NCI-H1417 (cell line): ENCODE results near the gene SLC48A1.
"Not testable (repeated sequence)": the region's sequence is repeated elsewhere in the genome, so short reads cannot be mapped to it uniquely, and the experiment has no call there.

ENCODE experiments used
- DNase-seq, 3 experiments: peaks; one replicate each; lab custom pipeline; 2025; lab: John Stamatoyannopoulos, UW

SLC48A1 gene

GRCh38 chr12:47791351-47791746, 18.3 kb downstream of the SLC48A1 start:
- no peak for DNase-seq

GRCh38 chr12:47791874-47792273, 18.8 kb downstream of the SLC48A1 start:
- no peak for DNase-seq

GRCh38 chr12:47793015-47793681, 20.1 kb downstream of the SLC48A1 start:
- no peak for DNase-seq

GRCh38 chr12:47794679-47795078, 21.6 kb downstream of the SLC48A1 start:
- no peak for DNase-seq

GRCh38 chr12:47795121-47795813, 22.2 kb downstream of the SLC48A1 start:
- DNase-seq = no peak

GRCh38 chr12:47795814-47796411, 22.9 kb downstream of the SLC48A1 start:
- no peak for DNase-seq

GRCh38 chr12:47797441-47797840, 24.4 kb downstream of the SLC48A1 start:
- peak in 2 of 3 experiments; percentile 54 to 69 for DNase-seq

GRCh38 chr12:47798382-47798948, 25.4 kb downstream of the SLC48A1 start:
- DNase-seq = no peak

GRCh38 chr12:47799357-47799955, 26.4 kb downstream of the SLC48A1 start:
- no peak for DNase-seq

GRCh38 chr12:47800582-47800981, 27.5 kb downstream of the SLC48A1 start:
- DNase-seq = no peak

- DNase-seq = no peak
Measured at GRCh38 chr12:47801170-47801903, 28.3 kb downstream of the SLC48A1 start.

- DNase-seq = no peak
Measured at GRCh38 chr12:47801904-47802246, 28.8 kb downstream of the SLC48A1 start.

- no peak for DNase-seq
Measured at GRCh38 chr12:47802312-47802711, 29.3 kb downstream of the SLC48A1 start.

- DNase-seq = no peak
Measured at GRCh38 chr12:47803191-47803875, 30.3 kb downstream of the SLC48A1 start.

- DNase-seq = no peak
Measured at GRCh38 chr12:47804171-47804570, 31.1 kb downstream of the SLC48A1 start.

- DNase-seq = no peak
Measured at GRCh38 chr12:47805417-47805816, 32.4 kb downstream of the SLC48A1 start.

- DNase-seq = no peak
Measured at GRCh38 chr12:47807338-47807737, 34.3 kb downstream of the SLC48A1 start.

- DNase-seq = peak in 2 of 3 experiments; percentile 61 to 78
Measured at GRCh38 chr12:47808050-47808449, 35.0 kb downstream of the SLC48A1 start.

- DNase-seq = no peak
Measured at GRCh38 chr12:47808574-47809365, 35.7 kb downstream of the SLC48A1 start.

GRCh38 chr12:47809518-47809917, 36.5 kb downstream of the SLC48A1 start:
- not testable (repeated sequence) for DNase-seq

- DNase-seq = no peak
Measured at GRCh38 chr12:47811072-47811396, 38.0 kb downstream of the SLC48A1 start.
